HEK293 (cell line): ENCODE data around the gene ERICH4.

Experiments used
- GLI4 ChIP-seq: fragments of 450-650 bp; formaldehyde crosslinking; IDR thresholded peaks from 2 replicates; pipeline ENCODE4 v1.5.1; 2016; ENCODE audit warnings: missing biosample characterization, missing genetic modification characterization
- KLF17 ChIP-seq: fragments of 450-650 bp; formaldehyde crosslinking; IDR thresholded peaks from 2 replicates; pipeline ENCODE4 v1.5.1; 2016; ENCODE audit warnings: missing biosample characterization, missing genetic modification characterization
- KLF7 ChIP-seq: fragments of 450-650 bp; formaldehyde crosslinking; IDR thresholded peaks from 2 replicates; pipeline ENCODE4 v1.5.1; 2016; ENCODE audit warnings: missing biosample characterization, missing genetic modification characterization, borderline replicate concordance
- KLF9 ChIP-seq: fragments of 450-650 bp; formaldehyde crosslinking; IDR thresholded peaks from 2 replicates; pipeline ENCODE4 v1.5.1; 2016; ENCODE audit warnings: missing biosample characterization, missing genetic modification characterization, low read depth
- RBAK ChIP-seq: fragments of 450-650 bp; formaldehyde crosslinking; IDR thresholded peaks from 2 replicates; pipeline ENCODE4 v1.5.1; 2016; ENCODE audit warnings: missing biosample characterization, missing genetic modification characterization
- SP3 ChIP-seq: fragments of 450-650 bp; formaldehyde crosslinking; IDR thresholded peaks from 2 replicates; pipeline ENCODE4 v1.5.1; 2016; ENCODE audit warnings: missing biosample characterization, missing genetic modification characterization
- TCF7L2 ChIP-seq: IDR thresholded peaks from 2 replicates; pipeline ENCODE4 v1.6.1; 2011; ENCODE audit warnings: low read depth, mild to moderate bottlenecking, inconsistent platforms, low read length, moderate library complexity, borderline replicate concordance
- ZBTB44 ChIP-seq: fragments of 450-650 bp; IDR thresholded peaks from 2 replicates; pipeline ENCODE4 v1.5.1; 2018; ENCODE audit warnings: missing biosample characterization, mild to moderate bottlenecking, missing genetic modification characterization
- ZBTB7A ChIP-seq: fragments of 450-650 bp; formaldehyde crosslinking; IDR thresholded peaks from 2 replicates; pipeline ENCODE4 v1.5.1; 2016; ENCODE audit warnings: low read depth, missing biosample characterization, missing genetic modification characterization
- ZFP41 ChIP-seq: fragments of 450-650 bp; formaldehyde crosslinking; IDR thresholded peaks from 2 replicates; pipeline ENCODE4 v1.5.1; 2016; ENCODE audit warnings: missing biosample characterization, missing genetic modification characterization, borderline replicate concordance
- ZIC2 ChIP-seq: fragments of 450-650 bp; formaldehyde crosslinking; IDR thresholded peaks from 2 replicates; pipeline ENCODE4 v1.5.1; 2016; ENCODE audit warnings: missing biosample characterization, missing genetic modification characterization
- ZNF112 ChIP-seq: fragments of 450-650 bp; formaldehyde crosslinking; IDR thresholded peaks from 2 replicates; pipeline ENCODE4 v1.5.0; 2017; ENCODE audit warnings: missing biosample characterization, missing genetic modification characterization
- ZNF140 ChIP-seq: fragments of 450-650 bp; formaldehyde crosslinking; IDR thresholded peaks from 2 replicates; pipeline ENCODE4 v1.5.1; 2016; ENCODE audit warnings: missing biosample characterization, missing genetic modification characterization
- ZNF223 ChIP-seq: fragments of 450-650 bp; formaldehyde crosslinking; IDR thresholded peaks from 2 replicates; pipeline ENCODE4 v1.5.1; 2016; ENCODE audit warnings: missing biosample characterization, missing genetic modification characterization
- ZNF239 ChIP-seq: fragments of 450-650 bp; formaldehyde crosslinking; IDR thresholded peaks from 2 replicates; pipeline ENCODE4 v1.5.1; 2016; ENCODE audit warnings: missing biosample characterization, missing genetic modification characterization
- ZNF24 ChIP-seq: fragments of 450-650 bp; formaldehyde crosslinking; IDR thresholded peaks from 2 replicates; pipeline ENCODE4 v1.5.1; 2016; ENCODE audit warnings: missing biosample characterization, missing genetic modification characterization
- ZNF335 ChIP-seq: fragments of 450-650 bp; formaldehyde crosslinking; conservative IDR thresholded peaks from 2 replicates; pipeline ENCODE4 v1.5.1; 2016; ENCODE audit warnings: missing biosample characterization, missing genetic modification characterization
- ZNF341 ChIP-seq: fragments of 450-650 bp; formaldehyde crosslinking; IDR thresholded peaks from 2 replicates; pipeline ENCODE4; 2016; ENCODE audit warnings: low read depth, missing biosample characterization, missing genetic modification characterization
- ZNF488 ChIP-seq: fragments of 450-650 bp; formaldehyde crosslinking; IDR thresholded peaks from 2 replicates; pipeline ENCODE4 v1.5.1; 2016; ENCODE audit warnings: missing biosample characterization, missing genetic modification characterization
- ZNF501 ChIP-seq: fragments of 450-650 bp; formaldehyde crosslinking; IDR thresholded peaks from 2 replicates; pipeline ENCODE4 v1.5.1; 2016; ENCODE audit warnings: missing biosample characterization, missing genetic modification characterization
- ZNF514 ChIP-seq: fragments of 450-650 bp; formaldehyde crosslinking; IDR thresholded peaks from 2 replicates; pipeline ENCODE4 v1.5.1; 2016; ENCODE audit warnings: missing biosample characterization, missing genetic modification characterization
- ZNF521 ChIP-seq: fragments of 450-650 bp; formaldehyde crosslinking; IDR thresholded peaks from 2 replicates; pipeline ENCODE4 v1.5.1; 2017; ENCODE audit warnings: missing biosample characterization, mild to moderate bottlenecking, missing genetic modification characterization
- ZNF555 ChIP-seq: fragments of 450-650 bp; formaldehyde crosslinking; conservative IDR thresholded peaks from 2 replicates; pipeline ENCODE4 v1.5.1; 2017; ENCODE audit warnings: missing biosample characterization, mild to moderate bottlenecking, missing genetic modification characterization, inconsistent platforms
- ZNF558 ChIP-seq: fragments of 450-650 bp; formaldehyde crosslinking; IDR thresholded peaks from 2 replicates; pipeline ENCODE4 v1.5.1; 2016; ENCODE audit warnings: missing biosample characterization, missing genetic modification characterization
- ZNF571 ChIP-seq: fragments of 450-650 bp; formaldehyde crosslinking; IDR thresholded peaks from 2 replicates; pipeline ENCODE4 v1.5.0; 2017; ENCODE audit warnings: missing biosample characterization, missing genetic modification characterization
- ZNF658 ChIP-seq: fragments of 450-650 bp; formaldehyde crosslinking; IDR thresholded peaks from 2 replicates; pipeline ENCODE4; 2016; ENCODE audit warnings: missing biosample characterization, missing genetic modification characterization
- ZNF777 ChIP-seq: fragments of 450-650 bp; formaldehyde crosslinking; IDR thresholded peaks from 2 replicates; pipeline ENCODE4 v1.5.1; 2017; ENCODE audit warnings: missing biosample characterization, missing genetic modification characterization, borderline replicate concordance
- TF ChIP-seq, protein P1 (sequence below): fragments of 450-650 bp; formaldehyde crosslinking; IDR thresholded peaks from 2 replicates; pipeline ENCODE4 v1.5.1; 2016; ENCODE audit warnings: missing biosample characterization, missing genetic modification characterization
- TF ChIP-seq, protein P2 (sequence below): fragments of 450-650 bp; formaldehyde crosslinking; IDR thresholded peaks from 2 replicates; pipeline ENCODE4 v1.5.1; 2017; ENCODE audit warnings: missing biosample characterization, missing genetic modification characterization
- TF ChIP-seq, protein P3 (sequence below): fragments of 450-650 bp; formaldehyde crosslinking; IDR thresholded peaks from 2 replicates; pipeline ENCODE4 v1.5.1; 2016; ENCODE audit warnings: missing biosample characterization, missing genetic modification characterization
- TF ChIP-seq, protein P4 (sequence below): fragments of 450-650 bp; formaldehyde crosslinking; IDR thresholded peaks from 2 replicates; pipeline ENCODE4 v1.5.1; 2016; ENCODE audit warnings: missing biosample characterization, missing genetic modification characterization

Gene ERICH4

DNA sequence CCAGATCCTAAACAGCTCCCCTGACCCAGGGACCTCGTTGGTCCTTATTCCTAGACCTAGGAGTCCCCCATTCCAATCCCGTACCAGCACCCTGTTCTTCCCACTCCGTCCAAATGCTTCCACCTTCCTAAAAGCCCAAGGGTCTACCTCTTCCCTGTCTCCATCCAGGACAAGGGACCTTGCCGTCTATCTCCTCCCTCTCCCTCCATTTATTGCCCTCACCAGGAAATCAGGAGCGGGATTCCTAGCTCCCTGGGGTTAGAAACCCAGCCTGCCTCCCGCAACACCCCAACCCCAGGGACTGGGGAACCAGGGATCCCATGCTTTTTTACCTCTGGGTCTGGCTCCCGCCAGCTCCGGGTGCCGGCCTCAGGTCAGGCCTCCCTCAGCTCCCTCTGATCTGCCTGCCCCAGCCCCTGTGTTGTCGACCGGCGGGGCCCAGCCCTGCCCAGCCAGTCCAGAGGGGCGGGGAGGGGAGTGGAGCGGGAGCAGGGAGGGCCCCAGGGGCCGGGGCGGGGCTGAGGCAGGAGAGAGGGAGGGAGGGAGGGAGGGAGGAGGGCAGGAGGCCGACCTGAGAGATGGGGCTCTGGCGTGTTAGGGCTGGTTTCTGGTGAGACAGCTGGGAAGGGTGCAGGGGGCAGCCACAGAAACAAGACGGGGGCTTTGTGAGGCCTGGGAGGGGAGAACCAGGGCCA, 15.9 kb upstream of the ERICH4 start, which contains the start of gene B3GNT8 (continued):
- no peak for TF ChIP-seq ZFP41
- TF ChIP-seq, protein P1, sequence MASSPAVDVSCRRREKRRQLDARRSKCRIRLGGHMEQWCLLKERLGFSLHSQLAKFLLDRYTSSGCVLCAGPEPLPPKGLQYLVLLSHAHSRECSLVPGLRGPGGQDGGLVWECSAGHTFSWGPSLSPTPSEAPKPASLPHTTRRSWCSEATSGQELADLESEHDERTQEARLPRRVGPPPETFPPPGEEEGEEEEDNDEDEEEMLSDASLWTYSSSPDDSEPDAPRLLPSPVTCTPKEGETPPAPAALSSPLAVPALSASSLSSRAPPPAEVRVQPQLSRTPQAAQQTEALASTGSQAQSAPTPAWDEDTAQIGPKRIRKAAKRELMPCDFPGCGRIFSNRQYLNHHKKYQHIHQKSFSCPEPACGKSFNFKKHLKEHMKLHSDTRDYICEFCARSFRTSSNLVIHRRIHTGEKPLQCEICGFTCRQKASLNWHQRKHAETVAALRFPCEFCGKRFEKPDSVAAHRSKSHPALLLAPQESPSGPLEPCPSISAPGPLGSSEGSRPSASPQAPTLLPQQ (tag by site-specific recombination) = peak; percentile 88
- no peak for TF ChIP-seq ZNF112 (tag by site-specific recombination)
- TF ChIP-seq TCF7L2 = no peak
- peak; percentile 35; the same call in 1 of the 2 replicates for TF ChIP-seq ZIC2 (tag by site-specific recombination)
- TF ChIP-seq, protein P2, sequence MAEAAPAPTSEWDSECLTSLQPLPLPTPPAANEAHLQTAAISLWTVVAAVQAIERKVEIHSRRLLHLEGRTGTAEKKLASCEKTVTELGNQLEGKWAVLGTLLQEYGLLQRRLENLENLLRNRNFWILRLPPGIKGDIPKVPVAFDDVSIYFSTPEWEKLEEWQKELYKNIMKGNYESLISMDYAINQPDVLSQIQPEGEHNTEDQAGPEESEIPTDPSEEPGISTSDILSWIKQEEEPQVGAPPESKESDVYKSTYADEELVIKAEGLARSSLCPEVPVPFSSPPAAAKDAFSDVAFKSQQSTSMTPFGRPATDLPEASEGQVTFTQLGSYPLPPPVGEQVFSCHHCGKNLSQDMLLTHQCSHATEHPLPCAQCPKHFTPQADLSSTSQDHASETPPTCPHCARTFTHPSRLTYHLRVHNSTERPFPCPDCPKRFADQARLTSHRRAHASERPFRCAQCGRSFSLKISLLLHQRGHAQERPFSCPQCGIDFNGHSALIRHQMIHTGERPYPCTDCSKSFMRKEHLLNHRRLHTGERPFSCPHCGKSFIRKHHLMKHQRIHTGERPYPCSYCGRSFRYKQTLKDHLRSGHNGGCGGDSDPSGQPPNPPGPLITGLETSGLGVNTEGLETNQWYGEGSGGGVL = peak; percentile 79
- no peak for TF ChIP-seq ZNF24 (tag by site-specific recombination)
- TF ChIP-seq, protein P3, sequence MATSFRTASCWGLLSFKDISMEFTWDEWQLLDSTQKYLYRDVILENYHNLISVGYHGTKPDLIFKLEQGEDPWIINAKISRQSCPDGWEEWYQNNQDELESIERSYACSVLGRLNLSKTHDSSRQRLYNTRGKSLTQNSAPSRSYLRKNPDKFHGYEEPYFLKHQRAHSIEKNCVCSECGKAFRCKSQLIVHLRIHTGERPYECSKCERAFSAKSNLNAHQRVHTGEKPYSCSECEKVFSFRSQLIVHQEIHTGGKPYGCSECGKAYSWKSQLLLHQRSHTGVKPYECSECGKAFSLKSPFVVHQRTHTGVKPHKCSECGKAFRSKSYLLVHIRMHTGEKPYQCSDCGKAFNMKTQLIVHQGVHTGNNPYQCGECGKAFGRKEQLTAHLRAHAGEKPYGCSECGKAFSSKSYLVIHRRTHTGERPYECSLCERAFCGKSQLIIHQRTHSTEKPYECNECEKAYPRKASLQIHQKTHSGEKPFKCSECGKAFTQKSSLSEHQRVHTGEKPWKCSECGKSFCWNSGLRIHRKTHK (tag by site-specific recombination) = no peak
- TF ChIP-seq ZNF571 (tag by site-specific recombination) = no peak
- no peak for TF ChIP-seq ZNF501 (tag by site-specific recombination)
- TF ChIP-seq, protein P4, sequence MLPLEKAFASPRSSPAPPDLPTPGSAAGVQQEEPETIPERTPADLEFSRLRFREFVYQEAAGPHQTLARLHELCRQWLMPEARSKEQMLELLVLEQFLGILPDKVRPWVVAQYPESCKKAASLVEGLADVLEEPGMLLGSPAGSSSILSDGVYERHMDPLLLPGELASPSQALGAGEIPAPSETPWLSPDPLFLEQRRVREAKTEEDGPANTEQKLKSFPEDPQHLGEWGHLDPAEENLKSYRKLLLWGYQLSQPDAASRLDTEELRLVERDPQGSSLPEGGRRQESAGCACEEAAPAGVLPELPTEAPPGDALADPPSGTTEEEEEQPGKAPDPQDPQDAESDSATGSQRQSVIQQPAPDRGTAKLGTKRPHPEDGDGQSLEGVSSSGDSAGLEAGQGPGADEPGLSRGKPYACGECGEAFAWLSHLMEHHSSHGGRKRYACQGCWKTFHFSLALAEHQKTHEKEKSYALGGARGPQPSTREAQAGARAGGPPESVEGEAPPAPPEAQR (tag by site-specific recombination) = no peak
- TF ChIP-seq ZNF223 (tag by site-specific recombination) = no peak
- no peak for TF ChIP-seq ZNF558 (tag by site-specific recombination)
- TF ChIP-seq ZNF341 (tag by site-specific recombination) = no peak
- TF ChIP-seq ZNF140 (tag by site-specific recombination) = no peak
- peak; percentile 61 for TF ChIP-seq KLF9 (tag by site-specific recombination)
- TF ChIP-seq ZNF335 (tag by site-specific recombination) = peak; percentile 84
- TF ChIP-seq ZNF488 (tag by site-specific recombination) = no peak
- TF ChIP-seq ZBTB7A (tag by site-specific recombination) = no peak
- TF ChIP-seq SP3 = peak; percentile 66
- TF ChIP-seq ZNF658 (tag by site-specific recombination) = no peak
- no peak for TF ChIP-seq RBAK
- no peak for TF ChIP-seq GLI4
- TF ChIP-seq ZBTB44 = no peak
- TF ChIP-seq ZNF521 (tag by site-specific recombination) = no peak
- no peak for TF ChIP-seq ZNF514
- 0 out of 2 replicates have a peak, but pooled peaks have one; percentile 38 for TF ChIP-seq KLF7 (tag by site-specific recombination)
- 0 out of 2 replicates have a peak, but pooled peaks have one; percentile 5 for TF ChIP-seq KLF17 (tag by site-specific recombination)
- no peak for TF ChIP-seq ZNF555
- no peak for TF ChIP-seq ZNF777 (tag by site-specific recombination)
- no peak for TF ChIP-seq ZNF239 (tag by site-specific recombination)
